Suprapubic skin (tissue), 3 donors: Measurements from ENCODE around the gene LRMDA.

Experiments
- POLR2A ChIP-seq, 2 donors: fragments of 450-650 bp; IDR thresholded peaks; one replicate each; pipeline ENCODE4 v1.6.1; 2017; ENCODE audit warnings: antibody characterized with exemption in 2 of 2, mild to moderate bottlenecking in 2 of 2, moderate library complexity in 2 of 2
- TF ChIP-seq, protein P1 (sequence below), 2 donors: fragments of 200-600 bp in 1 of 2; fragments of 450-650 bp in 1 of 2; sonication (generic) in 1 of 2; IDR thresholded peaks; one replicate each; pipeline ENCODE4 v1.5.1; 2016 to 2019; ENCODE audit warnings: antibody characterized with exemption in 2 of 2, mild to moderate bottlenecking in 1 of 2, moderate library complexity in 1 of 2

GRCh38 chr10:75895259-75895658, 463.8 kb downstream of the LRMDA start:
- TF ChIP-seq POLR2A (IDR thresholded peaks at IDR 0.05): no peak
- TF ChIP-seq, protein P1, sequence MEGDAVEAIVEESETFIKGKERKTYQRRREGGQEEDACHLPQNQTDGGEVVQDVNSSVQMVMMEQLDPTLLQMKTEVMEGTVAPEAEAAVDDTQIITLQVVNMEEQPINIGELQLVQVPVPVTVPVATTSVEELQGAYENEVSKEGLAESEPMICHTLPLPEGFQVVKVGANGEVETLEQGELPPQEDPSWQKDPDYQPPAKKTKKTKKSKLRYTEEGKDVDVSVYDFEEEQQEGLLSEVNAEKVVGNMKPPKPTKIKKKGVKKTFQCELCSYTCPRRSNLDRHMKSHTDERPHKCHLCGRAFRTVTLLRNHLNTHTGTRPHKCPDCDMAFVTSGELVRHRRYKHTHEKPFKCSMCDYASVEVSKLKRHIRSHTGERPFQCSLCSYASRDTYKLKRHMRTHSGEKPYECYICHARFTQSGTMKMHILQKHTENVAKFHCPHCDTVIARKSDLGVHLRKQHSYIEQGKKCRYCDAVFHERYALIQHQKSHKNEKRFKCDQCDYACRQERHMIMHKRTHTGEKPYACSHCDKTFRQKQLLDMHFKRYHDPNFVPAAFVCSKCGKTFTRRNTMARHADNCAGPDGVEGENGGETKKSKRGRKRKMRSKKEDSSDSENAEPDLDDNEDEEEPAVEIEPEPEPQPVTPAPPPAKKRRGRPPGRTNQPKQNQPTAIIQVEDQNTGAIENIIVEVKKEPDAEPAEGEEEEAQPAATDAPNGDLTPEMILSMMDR (IDR thresholded peaks at IDR 0.05): no peak
